Measurements from ENCODE around the gene SNX19. TPM values are rescaled to one million over a fixed set of nuclear protein-coding genes. Genes with fewer than 3 reads are reported as not detected.
A peak's percentile ranks its signal among the peaks of the same experiment; 100 is the strongest.

SNX19 gene
- total RNA-seq, 1 donor from 2014 or later: 45.6 TPM

GRCh38 chr11:130904380-130904779, 11.9 kb downstream of the SNX19 start:
- H4K20me1 ChIP-seq (ENCODE audit: insufficient read depth, low read length): no peaks in the 10 kb centered on the region

GRCh38 chr11:130902380-130902779, 13.9 kb downstream of the SNX19 start:
- H3K36me3 ChIP-seq (ENCODE audit: insufficient read depth, low read length): peaks cover 65% of the 10 kb centered on the region
- H3K4me2 ChIP-seq (ENCODE audit: low read length): no peak overlapping the region
- H3K4me1 Mint-ChIP-seq (ENCODE audit: low read depth, unreplicated experiment): peaks cover 8% of the 10 kb centered on the region
- FAIRE-seq (no peak), DNase-seq (ENCODE audit: low read depth) (no peak)
- H3K79me2 ChIP-seq (ENCODE audit: insufficient read depth, low read length): peaks cover 9% of the 10 kb centered on the region
- H3K9me3 Mint-ChIP-seq (ENCODE audit: unreplicated experiment): peaks cover 1% of the 10 kb centered on the region
- no peak overlapping the region for H3K27ac ChIP-seq (ENCODE audit: low read depth, low read length)
- no peak overlapping the region for H3K9ac ChIP-seq (ENCODE audit: low read length)
- peaks cover 9% of the 10 kb centered on the region for H3K4me1 ChIP-seq (ENCODE audit: insufficient read depth, low read length)
- H3K4me3 Mint-ChIP-seq (ENCODE audit: unreplicated experiment): no peak overlapping the region
- TF ChIP-seq EZH2 (IDR thresholded peaks at IDR 0.05; ENCODE audit: insufficient read depth, low read length): no peak
- no peak for TF ChIP-seq CTCF (IDR thresholded peaks at IDR 0.05; ENCODE audit: insufficient read depth, low read depth, low read length)
- no peaks in the 10 kb centered on the region for H4K20me1 ChIP-seq (ENCODE audit: insufficient read depth, low read length)
- no peak overlapping the region for H3K4me3 ChIP-seq (ENCODE audit: insufficient read depth, low read depth, low read length)
- peaks cover 36% of the 10 kb centered on the region for H3K36me3 Mint-ChIP-seq (ENCODE audit: low read depth, unreplicated experiment)
- H2AFZ ChIP-seq (ENCODE audit: low read depth, low read length): no peak overlapping the region
- H3K27me3 Mint-ChIP-seq (ENCODE audit: low read depth, unreplicated experiment): no peaks in the 10 kb centered on the region
- H3K27ac Mint-ChIP-seq (ENCODE audit: unreplicated experiment): no peak overlapping the region
- no peaks in the 10 kb centered on the region for H3K27me3 ChIP-seq (ENCODE audit: insufficient read depth, low read length)
- no peaks in the 10 kb centered on the region for H3K9me3 ChIP-seq (ENCODE audit: insufficient read depth, low read depth, low read length)

More at GRCh38 chr11:130904380-130904779, 11.9 kb downstream of the SNX19 start:
- DNase-seq (ENCODE audit: low read depth): no peak
- Mint-ChIP-seq H3K27ac (ENCODE audit: unreplicated experiment) (no peak overlapping the region), H3K9me3 (ENCODE audit: unreplicated experiment) (peaks cover 1% of the 10 kb centered on the region), H3K4me3 (ENCODE audit: unreplicated experiment) (no peak overlapping the region), H3K36me3 (ENCODE audit: low read depth, unreplicated experiment) (peaks cover 28% of the 10 kb centered on the region), H3K27me3 (ENCODE audit: low read depth, unreplicated experiment) (no peaks in the 10 kb centered on the region), H3K4me1 (ENCODE audit: low read depth, unreplicated experiment) (peaks cover 13% of the 10 kb centered on the region)
- no peaks in the 10 kb centered on the region for H3K9me3 ChIP-seq (ENCODE audit: insufficient read depth, low read depth, low read length)
- no peak overlapping the region for H3K4me3 ChIP-seq (ENCODE audit: insufficient read depth, low read depth, low read length)
- no peaks in the 10 kb centered on the region for H3K27me3 ChIP-seq (ENCODE audit: insufficient read depth, low read length)
- H2AFZ ChIP-seq (ENCODE audit: low read depth, low read length): no peak overlapping the region
- H3K9ac ChIP-seq (ENCODE audit: low read length): no peak overlapping the region
- H3K79me2 ChIP-seq (ENCODE audit: insufficient read depth, low read length): peaks cover 19% of the 10 kb centered on the region
- no peak overlapping the region for H3K4me2 ChIP-seq (ENCODE audit: low read length)
- peak overlapping the region; percentile 18 for H3K27ac ChIP-seq (ENCODE audit: low read depth, low read length)
- peaks cover 15% of the 10 kb centered on the region for H3K4me1 ChIP-seq (ENCODE audit: insufficient read depth, low read length)
- FAIRE-seq: no peak
- H3K36me3 ChIP-seq (ENCODE audit: insufficient read depth, low read length): peaks cover 65% of the 10 kb centered on the region
- TF ChIP-seq CTCF (IDR thresholded peaks at IDR 0.05; ENCODE audit: insufficient read depth, low read depth, low read length) (peak; percentile 25), EZH2 (IDR thresholded peaks at IDR 0.05; ENCODE audit: insufficient read depth, low read length) (no peak)

- Histone ChIP-seq H4K20me1 (ENCODE audit: insufficient read depth, low read length) (no peaks in the 10 kb centered on the region), H3K4me3 (ENCODE audit: insufficient read depth, low read depth, low read length) (no peak overlapping the region), H3K9ac (ENCODE audit: low read length) (no peak overlapping the region), H3K4me2 (ENCODE audit: low read length) (no peak overlapping the region), H3K79me2 (ENCODE audit: insufficient read depth, low read length) (no peaks in the 10 kb centered on the region), H3K4me1 (ENCODE audit: insufficient read depth, low read length) (peaks cover 19% of the 10 kb centered on the region), H3K9me3 (ENCODE audit: insufficient read depth, low read depth, low read length) (no peaks in the 10 kb centered on the region), H3K27ac (ENCODE audit: low read depth, low read length) (no peak overlapping the region), H2AFZ (ENCODE audit: low read depth, low read length) (no peak overlapping the region), H3K27me3 (ENCODE audit: insufficient read depth, low read length) (no peaks in the 10 kb centered on the region), H3K36me3 (ENCODE audit: insufficient read depth, low read length) (peaks cover 45% of the 10 kb centered on the region)
- peak; percentile 5 for FAIRE-seq
- H3K36me3 Mint-ChIP-seq (ENCODE audit: low read depth, unreplicated experiment): peaks cover 32% of the 10 kb centered on the region
- no peak for DNase-seq (ENCODE audit: low read depth)
- no peak overlapping the region for H3K27ac Mint-ChIP-seq (ENCODE audit: unreplicated experiment)
- peaks cover 1% of the 10 kb centered on the region for H3K9me3 Mint-ChIP-seq (ENCODE audit: unreplicated experiment)
- H3K4me1 Mint-ChIP-seq (ENCODE audit: low read depth, unreplicated experiment): peaks cover 10% of the 10 kb centered on the region
- H3K4me3 Mint-ChIP-seq (ENCODE audit: unreplicated experiment): no peak overlapping the region
- TF ChIP-seq EZH2 (IDR thresholded peaks at IDR 0.05; ENCODE audit: insufficient read depth, low read length) (no peak), CTCF (IDR thresholded peaks at IDR 0.05; ENCODE audit: insufficient read depth, low read depth, low read length) (no peak)
- no peaks in the 10 kb centered on the region for H3K27me3 Mint-ChIP-seq (ENCODE audit: low read depth, unreplicated experiment)
Measured at GRCh38 chr11:130899106-130899505, 17.2 kb downstream of the SNX19 start.

All from astrocyte (in vitro differentiated cells and primary cell).